CD4-positive, CD25-positive, alpha-beta regulatory T cell (primary cell): ENCODE results near the gene EDA. TPM values are rescaled to one million over a fixed set of nuclear protein-coding genes. Genes with fewer than 3 reads are reported as not detected.
A peak's percentile ranks its signal among the peaks of the same experiment; 100 is the strongest.

Source experiments
- ATAC-seq, 2 donors: fragments of 150-1000 bp; cut with Tn5 transposase; one replicate each; pipeline ENCODE4 v1.10.0; 2021; ENCODE audit warnings: low read depth in 2 of 2, moderate number of reproducible peaks in 2 of 2, moderate library complexity in 1 of 2
- DNase-seq, 3 donors: peaks; one replicate each; pipeline versions ENCODE4 v3.0.0 to v3.0.0-alpha.2; 2012 to 2022; ENCODE audit warnings: mixed read lengths in 1 of 3
- H3K27ac ChIP-seq: one replicate; pipeline ENCODE4 v1.7.0; 2013; ENCODE audit warnings: mild to moderate bottlenecking, low read length; ENCODE audit not compliant: insufficient read depth, poor library complexity, severe bottlenecking
- H3K27me3 ChIP-seq: one replicate; pipeline ENCODE4 v1.7.0; 2013; ENCODE audit warnings: low read length; ENCODE audit not compliant: control insufficient read depth, insufficient read depth
- H3K36me3 ChIP-seq: one replicate; pipeline ENCODE4 v1.7.0; 2013; ENCODE audit warnings: mild to moderate bottlenecking, low read length, moderate library complexity; ENCODE audit not compliant: control insufficient read depth, insufficient read depth
- H3K4me1 ChIP-seq: 2 replicates; pipeline ENCODE4 v1.7.0; 2013; ENCODE audit warnings: mild to moderate bottlenecking, low read length; ENCODE audit not compliant: insufficient read depth, control insufficient read depth, poor library complexity, severe bottlenecking
- H3K4me3 ChIP-seq: one replicate; pipeline ENCODE4 v1.7.0; 2013; ENCODE audit warnings: low read depth, mild to moderate bottlenecking, low read length, moderate library complexity
- H3K9me3 ChIP-seq, 2 experiments: 1 replicate in 1 of 2; 2 replicates in 1 of 2; pipeline ENCODE4 v1.7.0; 2013; ENCODE audit warnings: low read length in 2 of 2, mild to moderate bottlenecking in 1 of 2, moderate library complexity in 1 of 2; ENCODE audit not compliant: control insufficient read depth in 2 of 2
- H3K27ac Mint-ChIP-seq, 3 donors: one replicate each; pipeline ENCODE4 v1.8.0; 2020 to 2022; ENCODE audit warnings: mild to moderate bottlenecking in 3 of 3, mixed read lengths in 3 of 3, moderate library complexity in 2 of 3
- H3K27me3 Mint-ChIP-seq: one replicate; pipeline ENCODE4 v1.8.0; 2022; ENCODE audit warnings: mild to moderate bottlenecking, mixed read lengths
- H3K36me3 Mint-ChIP-seq: one replicate; pipeline ENCODE4 v1.8.0; 2020; ENCODE audit warnings: mixed read lengths
- H3K4me1 Mint-ChIP-seq, 4 donors: one replicate each; pipeline ENCODE4 v1.8.0; 2020 to 2022; ENCODE audit warnings: mixed read lengths in 4 of 4, mild to moderate bottlenecking in 1 of 4
- H3K4me3 Mint-ChIP-seq, 4 donors: one replicate each; pipeline ENCODE4 v1.8.0; 2020 to 2022; ENCODE audit warnings: mild to moderate bottlenecking in 4 of 4, mixed read lengths in 4 of 4, moderate library complexity in 3 of 4
- H3K9me3 Mint-ChIP-seq, 7 donors: one replicate each; pipeline ENCODE4 v1.8.0; 2020 to 2022; ENCODE audit warnings: mixed read lengths in 7 of 7, mild to moderate bottlenecking in 3 of 7, moderate library complexity in 2 of 7
- polyA plus RNA-seq, 4 donors: library from polyadenylated mRNA; unstranded; fragments of 300-500 nt; fragmentation: Illumina TruSeq; gene quantifications; one replicate each; pipeline ENCODE4 v1.2.3, GENCODE V29; 2021
- total RNA-seq: library from RNA; stranded (reverse); gene quantifications from one replicate; pipeline ENCODE4 v1.2.3, GENCODE V29; 2022

The EDA gene
- total and polyA plus RNA-seq, 5 donors from 2014 or later: 0.45 to 2.4 (median 0.85) TPM; not detected in 2

DNA sequence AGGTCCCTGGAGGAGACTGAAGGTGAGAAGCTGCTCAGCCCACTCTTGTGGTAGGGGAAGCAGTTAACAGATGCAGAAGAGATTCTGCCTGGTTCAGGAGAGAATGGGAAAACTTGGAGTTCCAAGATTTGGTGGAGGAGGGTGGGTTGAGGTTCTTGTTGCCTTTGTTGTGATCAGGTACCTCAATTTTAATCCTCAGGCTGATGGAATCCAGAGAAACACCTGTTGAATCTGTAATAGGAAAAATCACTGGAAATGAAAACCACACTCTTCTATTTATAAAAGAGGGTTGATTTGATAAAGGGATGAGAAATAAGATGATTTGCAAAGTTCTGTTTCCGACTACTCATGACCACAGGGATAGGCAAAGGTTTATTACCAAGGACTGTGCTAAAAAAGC, 132.1 kb downstream of the EDA start:
- Mint-ChIP-seq H3K27ac (no peak overlapping the region), H3K9me3 (peaks cover 0 to 3% (median 0%) of the 10 kb centered on the region in 7 donors), H3K27me3 (no peaks in the 10 kb centered on the region), H3K4me3 (no peak overlapping the region), H3K4me1 (no peaks in the 10 kb centered on the region), H3K36me3 (no peaks in the 10 kb centered on the region)
- no peak for ATAC-seq
- H3K27ac ChIP-seq: no peak overlapping the region
- no peaks in the 10 kb centered on the region for H3K36me3 ChIP-seq
- H3K9me3 ChIP-seq: no peaks in the 10 kb centered on the region
- H3K4me3 ChIP-seq: no peak overlapping the region
- H3K4me1 ChIP-seq: no peaks in the 10 kb centered on the region
- no peak for DNase-seq
- no peaks in the 10 kb centered on the region for H3K27me3 ChIP-seq

DNA sequence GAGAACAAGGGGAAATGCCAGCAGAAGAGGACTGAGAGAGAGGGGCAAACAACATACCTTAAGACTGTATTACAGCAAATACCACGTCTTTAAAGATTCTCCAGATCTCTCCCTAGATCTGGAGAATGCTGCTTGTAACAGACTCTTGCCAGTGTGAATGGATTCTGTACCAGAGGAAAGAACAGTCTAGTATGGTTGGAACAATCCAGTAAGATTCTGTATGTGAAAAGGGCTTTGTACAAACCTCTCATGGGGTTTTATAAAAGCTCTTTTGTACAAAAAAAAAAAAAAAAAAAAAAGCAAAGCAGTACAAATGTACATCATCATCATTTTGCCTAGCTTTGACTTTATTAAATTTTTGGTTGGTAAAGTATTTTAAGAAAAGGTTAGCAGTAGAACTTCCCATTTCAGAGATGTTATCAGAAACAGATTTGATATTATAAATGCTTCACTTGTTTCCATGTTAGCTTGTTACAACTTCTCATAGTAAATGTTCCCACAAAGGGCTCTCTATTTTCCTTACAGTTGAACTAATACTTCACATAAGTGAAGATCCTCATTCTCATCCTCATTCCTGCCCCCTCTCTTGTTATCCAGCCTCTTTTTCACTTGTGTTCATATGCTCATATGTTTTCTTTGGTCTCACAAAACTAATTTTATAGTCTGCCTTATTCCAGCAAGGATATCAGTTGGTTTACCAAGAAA, 144.2 kb downstream of the EDA start:
- H3K9me3 Mint-ChIP-seq: peaks cover 0 to 4% (median 0%) of the 10 kb centered on the region in 7 donors
- no peaks in the 10 kb centered on the region for H3K27me3 Mint-ChIP-seq
- H3K4me1 ChIP-seq: no peaks in the 10 kb centered on the region
- ATAC-seq: no peak
- no peak overlapping the region for H3K27ac ChIP-seq
- no peaks in the 10 kb centered on the region for H3K9me3 ChIP-seq
- H3K4me1 Mint-ChIP-seq: no peaks in the 10 kb centered on the region
- DNase-seq: no peak
- no peaks in the 10 kb centered on the region for H3K36me3 Mint-ChIP-seq
- no peak overlapping the region for H3K4me3 ChIP-seq
- H3K27ac Mint-ChIP-seq: no peak overlapping the region
- H3K36me3 ChIP-seq: no peaks in the 10 kb centered on the region
- peak overlapping the region in 1 of 4 donors; percentile 32 for H3K4me3 Mint-ChIP-seq
- H3K27me3 ChIP-seq: no peaks in the 10 kb centered on the region

DNA sequence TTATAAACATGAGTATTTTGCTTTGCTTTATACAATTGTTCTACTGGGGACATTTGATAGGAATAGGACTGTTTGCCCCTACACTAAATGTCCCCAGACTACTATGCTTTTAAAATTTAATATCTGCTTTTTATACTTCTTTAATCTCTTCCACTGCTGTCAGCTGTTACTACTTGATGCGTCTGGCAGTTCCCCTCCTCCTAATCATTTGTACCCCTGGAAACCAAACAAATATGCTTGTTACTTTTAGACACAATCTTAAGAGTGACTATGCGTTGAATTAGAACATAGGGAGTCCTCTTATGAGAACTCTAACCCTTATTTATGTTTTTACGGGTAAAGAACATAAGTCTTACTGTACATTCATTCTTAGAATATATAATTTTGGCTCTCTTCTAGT, 145.7 kb downstream of the EDA start:
- no peaks in the 10 kb centered on the region for H3K36me3 Mint-ChIP-seq
- H3K27me3 Mint-ChIP-seq: no peaks in the 10 kb centered on the region
- H3K4me1 Mint-ChIP-seq: no peaks in the 10 kb centered on the region
- no peaks in the 10 kb centered on the region for H3K36me3 ChIP-seq
- H3K4me1 ChIP-seq: no peaks in the 10 kb centered on the region
- DNase-seq (no peak), ATAC-seq (no peak)
- H3K27me3 ChIP-seq: no peaks in the 10 kb centered on the region
- H3K4me3 ChIP-seq: no peak overlapping the region
- no peak overlapping the region for H3K4me3 Mint-ChIP-seq
- H3K27ac Mint-ChIP-seq: no peak overlapping the region
- no peak overlapping the region for H3K27ac ChIP-seq
- no peaks in the 10 kb centered on the region for H3K9me3 ChIP-seq
- peaks cover 0 to 2% (median 0%) of the 10 kb centered on the region in 7 donors for H3K9me3 Mint-ChIP-seq

DNA sequence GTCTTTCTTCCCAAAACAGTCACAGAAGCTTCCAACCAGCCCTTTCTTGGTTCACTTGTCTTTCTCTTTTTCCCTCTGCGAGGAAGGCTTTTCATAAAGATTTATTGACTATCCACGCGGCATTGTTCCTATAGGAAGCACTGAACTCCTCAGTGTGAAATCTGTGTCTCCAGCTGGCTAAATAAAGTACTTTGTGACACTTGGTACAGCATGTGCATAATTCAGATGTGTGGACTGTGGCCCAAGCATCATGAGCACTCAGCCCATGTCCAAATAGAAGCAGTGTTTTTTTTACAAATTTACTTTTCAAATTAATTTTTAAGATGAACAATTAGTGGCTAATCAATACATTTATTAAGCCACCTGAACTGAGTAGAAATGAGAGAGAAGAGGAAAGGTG, 146.4 kb downstream of the EDA start:
- no peak overlapping the region for H3K4me3 ChIP-seq
- no peaks in the 10 kb centered on the region for H3K27me3 ChIP-seq
- Mint-ChIP-seq H3K36me3 (no peaks in the 10 kb centered on the region), H3K4me1 (no peaks in the 10 kb centered on the region), H3K27me3 (no peaks in the 10 kb centered on the region), H3K9me3 (peaks cover 0 to 2% (median 0%) of the 10 kb centered on the region in 7 donors), H3K27ac (no peak overlapping the region), H3K4me3 (no peak overlapping the region)
- H3K36me3 ChIP-seq: no peaks in the 10 kb centered on the region
- H3K4me1 ChIP-seq: no peaks in the 10 kb centered on the region
- H3K9me3 ChIP-seq: no peaks in the 10 kb centered on the region
- H3K27ac ChIP-seq: no peak overlapping the region
- ATAC-seq (no peak), DNase-seq (no peak)

DNA sequence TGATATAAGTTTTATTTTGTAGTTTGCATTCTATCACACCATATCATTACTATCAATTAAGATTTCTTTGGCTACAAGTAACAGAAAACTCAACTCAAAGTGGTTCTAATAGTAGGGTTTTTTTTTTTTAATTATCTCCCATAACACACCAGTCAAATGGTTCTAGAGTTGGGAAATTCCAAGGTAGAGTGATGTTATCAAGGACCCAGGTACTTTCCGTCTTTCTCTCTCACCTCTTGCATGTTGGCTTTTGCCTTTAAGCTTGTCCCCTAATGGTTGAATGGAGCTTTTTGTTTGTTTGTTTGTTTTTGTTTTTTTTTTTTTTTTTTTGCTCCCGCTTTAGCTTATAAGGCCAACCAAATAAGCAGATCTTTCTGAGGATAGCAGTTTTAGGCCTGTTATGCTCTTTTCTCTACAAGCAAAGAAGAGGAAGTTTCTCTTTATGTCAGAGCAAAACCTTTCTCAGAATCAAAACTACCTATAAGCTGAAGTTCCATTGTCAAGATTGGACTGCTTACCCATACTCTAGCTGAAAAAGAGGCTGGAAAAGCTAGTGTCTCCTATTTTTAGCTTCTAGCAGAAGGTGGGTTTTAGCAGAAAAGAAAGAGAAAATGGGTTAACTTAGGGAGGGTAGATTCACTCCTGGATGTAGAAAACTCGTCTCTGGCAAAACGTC, 177.5 kb downstream of the EDA start:
- Histone ChIP-seq H3K4me1 (no peaks in the 10 kb centered on the region), H3K4me3 (no peak overlapping the region), H3K36me3 (no peaks in the 10 kb centered on the region), H3K27ac (no peak overlapping the region), H3K27me3 (no peaks in the 10 kb centered on the region), H3K9me3 (no peaks in the 10 kb centered on the region)
- no peak for DNase-seq
- Mint-ChIP-seq H3K27me3 (no peaks in the 10 kb centered on the region), H3K4me3 (no peak overlapping the region), H3K36me3 (no peaks in the 10 kb centered on the region), H3K9me3 (peaks cover 0 to 5% (median 3%) of the 10 kb centered on the region in 7 donors), H3K27ac (peak overlapping the region in 1 of 3 donors; percentile 48), H3K4me1 (no peaks in the 10 kb centered on the region)
- ATAC-seq: no peak

DNA sequence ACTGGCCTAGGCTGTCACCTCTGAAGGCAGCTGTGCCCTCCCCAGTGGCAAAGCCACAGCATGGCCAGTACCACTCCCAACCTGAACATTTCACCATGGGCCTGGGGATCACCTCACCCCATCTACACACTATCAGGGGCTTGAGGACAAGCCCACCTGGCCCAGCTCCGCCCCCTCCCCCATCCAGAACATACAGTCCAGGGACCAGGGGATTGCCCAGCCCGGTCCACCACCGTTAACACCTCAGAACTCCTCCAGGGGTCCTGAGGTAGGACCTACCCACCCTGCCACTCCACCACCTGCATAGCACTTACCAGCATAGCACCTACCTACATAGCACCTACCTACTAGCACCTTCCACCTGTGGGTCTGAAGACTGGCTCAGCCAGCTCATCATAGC, 179.8 kb downstream of the EDA start:
- DNase-seq: no peak
- Mint-ChIP-seq H3K27ac (no peak overlapping the region), H3K9me3 (peaks cover 0 to 7% (median 3%) of the 10 kb centered on the region in 7 donors), H3K36me3 (no peaks in the 10 kb centered on the region), H3K4me3 (no peak overlapping the region), H3K4me1 (no peaks in the 10 kb centered on the region), H3K27me3 (no peaks in the 10 kb centered on the region)
- Histone ChIP-seq H3K36me3 (no peaks in the 10 kb centered on the region), H3K4me3 (no peak overlapping the region), H3K9me3 (no peaks in the 10 kb centered on the region), H3K27me3 (no peaks in the 10 kb centered on the region), H3K27ac (no peak overlapping the region), H3K4me1 (no peaks in the 10 kb centered on the region)
- no peak for ATAC-seq

DNA sequence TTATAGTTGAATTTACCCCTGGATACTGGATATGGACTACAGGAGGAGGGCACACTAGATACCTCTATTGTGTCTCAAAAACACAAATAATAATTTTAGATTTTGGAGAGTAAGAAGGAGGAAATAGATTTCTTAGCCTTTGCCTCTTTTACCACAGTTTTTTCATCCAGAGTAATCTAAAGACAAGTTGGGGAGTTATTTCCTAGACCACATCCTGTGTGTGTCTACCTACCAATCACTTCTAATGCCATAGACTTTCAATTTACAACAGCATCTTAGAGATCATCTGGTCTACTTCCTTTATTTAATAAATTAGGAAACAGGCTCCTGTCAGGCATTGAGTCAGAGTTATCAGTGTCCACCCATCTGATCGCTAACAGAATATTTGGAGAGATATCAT, 191.5 kb downstream of the EDA start:
- no peaks in the 10 kb centered on the region for H3K27me3 Mint-ChIP-seq
- H3K9me3 ChIP-seq: no peaks in the 10 kb centered on the region
- peaks cover 0 to 4% (median 1%) of the 10 kb centered on the region in 4 donors for H3K4me1 Mint-ChIP-seq
- H3K27ac Mint-ChIP-seq: peak overlapping the region in 1 of 3 donors; percentile 20
- H3K4me3 Mint-ChIP-seq: no peak overlapping the region
- no peak overlapping the region for H3K27ac ChIP-seq
- ATAC-seq: no peak
- DNase-seq: peak in 1 of 3 donors; percentile 23
- no peak overlapping the region for H3K4me3 ChIP-seq
- no peaks in the 10 kb centered on the region for H3K36me3 Mint-ChIP-seq
- H3K9me3 Mint-ChIP-seq: peaks cover 0 to 3% (median 0%) of the 10 kb centered on the region in 7 donors
- H3K36me3 ChIP-seq: no peaks in the 10 kb centered on the region
- no peaks in the 10 kb centered on the region for H3K4me1 ChIP-seq
- H3K27me3 ChIP-seq: no peaks in the 10 kb centered on the region

DNA sequence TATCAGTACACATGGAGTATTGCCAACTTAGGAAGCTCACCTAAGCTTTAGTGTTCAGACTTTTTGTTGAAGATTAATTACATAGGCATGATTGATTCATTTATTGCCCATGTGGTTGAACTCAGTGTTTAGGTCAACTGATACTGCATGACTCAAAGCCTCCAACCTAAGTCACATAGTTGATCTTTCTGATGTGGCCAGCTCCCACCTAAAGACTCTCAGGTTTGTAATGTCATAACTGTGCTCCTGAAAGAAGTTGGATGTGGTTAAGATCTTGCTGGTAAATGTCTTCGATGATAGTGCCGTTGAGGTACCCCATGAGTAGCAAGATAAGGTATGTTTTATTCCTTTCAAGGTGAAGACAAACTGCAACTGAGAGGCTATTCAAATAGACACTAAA, 192.5 kb downstream of the EDA start:
- H3K27ac Mint-ChIP-seq: no peak overlapping the region
- Histone ChIP-seq H3K36me3 (no peaks in the 10 kb centered on the region), H3K4me3 (no peak overlapping the region), H3K4me1 (no peaks in the 10 kb centered on the region), H3K9me3 (no peaks in the 10 kb centered on the region), H3K27me3 (no peaks in the 10 kb centered on the region), H3K27ac (no peak overlapping the region)
- no peaks in the 10 kb centered on the region for H3K27me3 Mint-ChIP-seq
- H3K9me3 Mint-ChIP-seq: peaks cover 0 to 3% (median 0%) of the 10 kb centered on the region in 7 donors
- DNase-seq (peak in 1 of 3 donors; percentile 1), ATAC-seq (no peak)
- no peaks in the 10 kb centered on the region for H3K36me3 Mint-ChIP-seq
- no peak overlapping the region for H3K4me3 Mint-ChIP-seq
- H3K4me1 Mint-ChIP-seq: peaks cover 0 to 4% (median 1%) of the 10 kb centered on the region in 4 donors
